GM18858 (cell line): ENCODE measurements around the gene SYTL5.

Experiments
- ATAC-seq: cut with Tn5 transposase; IDR thresholded peaks from one replicate; pipeline ENCODE4 v1.9.1; 2021; ENCODE audit not compliant: unreplicated experiment

SYTL5 gene

DNA sequence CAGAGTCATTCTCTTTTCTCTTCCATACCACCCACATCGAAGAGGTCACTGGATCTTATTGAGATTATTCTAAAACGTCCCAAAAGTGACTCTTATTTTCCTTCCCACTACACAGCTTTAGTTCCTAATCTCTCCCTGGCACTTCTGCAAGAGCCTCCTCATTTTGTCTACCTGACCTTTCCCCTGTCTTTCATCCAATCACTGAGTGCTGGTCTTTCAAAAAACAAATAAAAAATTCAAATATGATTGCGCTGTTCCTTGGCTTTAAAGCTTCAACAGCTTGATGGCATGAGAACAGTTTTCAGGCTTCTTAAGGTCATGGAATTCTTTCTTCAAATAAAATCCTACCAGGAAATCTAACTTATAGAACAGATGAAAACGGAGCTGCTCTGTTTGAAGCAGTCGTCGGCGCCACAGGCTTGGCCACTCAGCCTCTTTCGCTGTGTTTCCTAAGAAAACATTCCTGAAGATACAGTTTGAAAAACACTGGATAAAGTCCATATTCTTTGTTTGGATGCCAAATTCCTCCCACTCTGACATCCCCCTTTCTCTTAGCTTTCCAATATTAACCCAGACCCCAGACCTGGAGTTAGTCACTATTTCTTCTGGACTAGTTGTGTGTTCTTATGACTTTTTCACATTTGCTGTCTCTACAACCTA is 12.5 kb downstream of the SYTL5 start:
- no peak for ATAC-seq

DNA sequence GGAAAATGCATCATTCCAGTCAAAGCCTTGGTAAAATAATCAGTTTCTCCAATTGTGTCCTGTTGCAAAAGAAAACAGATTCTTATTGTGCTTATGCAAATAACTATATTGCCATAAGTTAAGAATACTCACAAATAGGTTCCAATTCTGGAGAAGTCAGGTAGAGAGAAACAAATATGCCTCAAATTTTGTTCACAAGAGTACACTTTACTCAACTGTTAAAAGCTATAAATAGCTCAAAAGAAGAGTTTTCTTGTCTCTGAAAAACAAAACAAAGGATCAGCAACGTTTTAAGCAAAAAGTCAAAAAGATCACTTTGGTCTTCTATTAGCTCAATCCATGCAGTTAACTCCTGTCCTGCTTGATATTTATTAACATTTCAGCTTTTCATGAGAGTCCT is 21.9 kb downstream of the SYTL5 start:
- no peak for ATAC-seq

DNA sequence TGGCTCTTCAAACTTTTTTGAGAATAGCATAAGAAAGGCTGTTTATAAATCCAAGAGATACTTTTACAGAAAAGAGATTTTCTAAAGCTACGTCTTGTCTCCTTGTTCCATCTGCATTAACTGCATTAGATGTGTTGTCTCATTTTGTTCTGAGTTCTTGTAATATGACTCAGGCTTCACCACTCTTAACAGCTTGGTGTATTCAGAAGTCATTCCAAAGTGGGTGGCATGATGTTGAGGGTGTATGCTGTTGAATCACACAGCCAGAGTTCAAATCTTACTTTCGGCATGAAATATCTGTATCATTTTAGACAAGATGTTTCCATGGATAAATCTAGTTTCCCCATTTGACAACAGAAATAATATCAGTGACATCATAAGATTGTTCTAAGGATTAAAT is 30.1 kb downstream of the SYTL5 start:
- no peak for ATAC-seq

DNA sequence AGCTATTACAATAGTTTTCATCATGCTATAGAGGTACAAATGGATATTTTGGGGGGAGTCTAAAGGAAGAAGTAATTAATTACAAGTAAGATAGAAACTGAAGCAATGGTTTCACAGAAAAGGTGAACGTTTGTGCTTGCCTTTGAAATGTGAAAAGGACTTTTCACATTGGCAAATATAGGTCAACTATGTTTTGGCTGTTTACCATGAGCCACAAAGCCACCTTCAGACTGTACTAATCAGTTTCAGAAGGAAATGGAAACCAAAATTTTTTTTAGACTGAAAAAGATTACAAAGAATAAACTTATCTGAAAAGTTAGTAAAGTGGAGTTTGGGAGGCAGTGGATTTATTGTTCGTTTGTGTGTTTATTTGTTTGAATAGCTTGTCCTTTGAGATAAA is 32.1 kb downstream of the SYTL5 start:
- ATAC-seq: no peak

DNA sequence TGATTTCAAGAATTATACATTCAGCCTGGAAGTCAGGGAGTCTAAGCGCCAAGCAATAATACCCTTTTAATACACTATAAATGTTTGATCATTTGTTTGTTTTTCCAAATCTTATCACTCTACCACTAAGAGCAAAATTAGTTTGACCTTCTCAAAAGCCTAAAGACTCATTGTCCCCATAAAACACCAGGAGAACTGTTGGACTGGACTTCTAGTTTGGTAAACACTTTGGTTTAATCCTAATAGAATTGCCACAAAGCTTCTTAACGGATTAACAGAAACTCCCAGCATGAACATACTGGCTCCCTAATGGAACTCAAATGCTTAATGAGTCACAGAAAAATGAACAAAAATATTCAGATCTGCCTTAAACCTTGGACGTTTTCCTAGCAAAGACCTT is 34.9 kb downstream of the SYTL5 start:
- ATAC-seq: no peak

DNA sequence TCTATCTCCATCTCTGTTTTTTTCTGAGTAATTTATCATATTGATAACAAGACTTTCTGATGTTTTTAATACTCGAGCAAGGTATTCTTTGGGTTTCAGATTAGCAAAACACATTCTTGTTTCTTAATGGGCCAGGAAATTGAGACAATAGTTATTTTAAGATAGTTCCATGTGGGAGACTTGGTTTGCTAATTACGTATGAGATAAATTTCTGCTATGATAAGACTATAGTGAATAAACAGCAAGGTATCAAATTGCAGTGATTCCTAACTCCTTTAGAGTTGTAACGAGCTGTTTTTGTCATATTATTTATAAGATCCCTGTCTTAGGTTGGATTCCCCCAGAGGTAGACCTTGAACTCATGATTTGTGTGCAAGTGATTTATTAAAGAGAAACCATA is 38.3 kb downstream of the SYTL5 start:
- no peak for ATAC-seq

DNA sequence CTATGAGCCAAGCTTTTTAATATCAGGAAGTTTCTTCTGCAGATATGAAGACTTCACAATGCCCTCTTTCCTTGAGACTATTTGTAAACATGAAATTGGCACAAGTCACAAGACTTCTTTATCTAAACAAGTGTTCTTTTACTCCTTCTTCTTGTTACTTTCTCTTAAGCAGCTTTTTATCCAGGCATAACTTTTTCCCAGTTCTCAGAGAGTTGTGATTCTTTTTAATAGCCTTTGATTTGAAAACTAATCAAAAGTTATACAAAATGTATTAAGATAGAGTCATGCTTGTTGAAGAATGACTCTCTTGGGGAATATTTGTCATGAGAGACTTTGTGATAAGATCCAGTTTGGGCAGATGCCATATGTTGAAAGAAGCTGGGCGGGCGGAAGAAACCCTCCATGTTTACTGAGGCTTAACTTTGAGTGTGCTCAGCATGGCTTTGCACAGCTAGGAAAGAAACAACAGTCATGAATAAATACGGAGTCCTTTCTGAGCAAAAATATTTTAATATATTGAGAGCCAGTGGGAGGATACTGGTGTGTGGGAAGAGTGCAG is 39.3 kb downstream of the SYTL5 start:
- no peak for ATAC-seq

DNA sequence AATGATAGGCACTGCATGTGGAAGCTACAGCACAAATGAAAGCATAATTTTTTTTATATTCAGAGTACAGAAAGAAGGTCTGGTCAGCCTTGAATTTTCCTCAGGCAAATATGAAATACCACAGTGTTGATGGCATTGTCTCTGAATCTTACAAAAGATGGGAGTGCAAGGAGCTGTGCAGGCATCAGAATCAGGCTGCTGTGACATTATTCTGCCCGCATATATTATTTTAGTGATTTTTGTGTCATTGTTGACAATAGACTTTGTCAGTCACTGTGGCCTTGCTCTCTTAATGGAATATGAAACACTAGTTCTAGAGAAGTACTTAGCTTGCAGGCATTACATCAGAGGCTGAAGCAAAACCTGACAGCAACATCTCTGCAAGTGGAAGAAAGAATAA is 42.5 kb downstream of the SYTL5 start:
- ATAC-seq: no peak

DNA sequence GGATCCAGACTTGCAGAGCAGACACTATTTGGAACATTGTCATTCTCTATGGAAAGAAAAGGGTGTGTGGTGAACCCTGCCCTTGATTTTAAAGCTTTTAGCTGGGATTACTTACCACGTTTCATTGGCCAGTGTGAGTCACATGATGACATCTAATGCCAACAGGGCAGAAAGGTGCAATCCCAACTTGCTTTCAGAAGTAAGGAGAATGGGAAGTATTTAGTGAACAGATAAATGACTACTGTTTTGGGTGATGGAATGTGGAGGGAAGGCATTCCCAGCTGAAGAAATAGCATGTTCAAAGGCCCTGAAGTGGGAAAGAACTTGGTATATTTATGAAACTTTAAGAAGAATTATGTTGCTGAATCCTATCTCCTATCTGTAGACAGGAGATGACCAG is 44.5 kb downstream of the SYTL5 start:
- no peak for ATAC-seq

DNA sequence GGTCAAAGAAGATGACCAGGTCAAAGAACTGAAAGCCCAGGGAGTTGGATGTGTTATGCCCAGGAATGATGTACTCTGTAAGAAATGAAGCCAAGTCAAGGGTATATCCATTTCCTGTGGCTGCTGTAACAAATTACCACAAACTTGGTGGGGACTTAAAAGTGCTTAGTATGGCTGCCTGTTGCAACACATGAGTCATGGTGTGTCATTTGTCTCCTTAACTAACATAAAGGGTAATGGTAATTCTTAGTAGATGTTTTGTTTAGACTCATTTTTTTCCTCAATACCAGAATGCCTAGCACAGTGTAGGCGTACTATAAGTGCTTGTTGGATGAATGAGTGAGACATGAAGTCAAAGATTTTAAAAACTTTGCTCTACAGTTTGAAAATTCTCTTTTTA is 45.7 kb downstream of the SYTL5 start:
- ATAC-seq: no peak

DNA sequence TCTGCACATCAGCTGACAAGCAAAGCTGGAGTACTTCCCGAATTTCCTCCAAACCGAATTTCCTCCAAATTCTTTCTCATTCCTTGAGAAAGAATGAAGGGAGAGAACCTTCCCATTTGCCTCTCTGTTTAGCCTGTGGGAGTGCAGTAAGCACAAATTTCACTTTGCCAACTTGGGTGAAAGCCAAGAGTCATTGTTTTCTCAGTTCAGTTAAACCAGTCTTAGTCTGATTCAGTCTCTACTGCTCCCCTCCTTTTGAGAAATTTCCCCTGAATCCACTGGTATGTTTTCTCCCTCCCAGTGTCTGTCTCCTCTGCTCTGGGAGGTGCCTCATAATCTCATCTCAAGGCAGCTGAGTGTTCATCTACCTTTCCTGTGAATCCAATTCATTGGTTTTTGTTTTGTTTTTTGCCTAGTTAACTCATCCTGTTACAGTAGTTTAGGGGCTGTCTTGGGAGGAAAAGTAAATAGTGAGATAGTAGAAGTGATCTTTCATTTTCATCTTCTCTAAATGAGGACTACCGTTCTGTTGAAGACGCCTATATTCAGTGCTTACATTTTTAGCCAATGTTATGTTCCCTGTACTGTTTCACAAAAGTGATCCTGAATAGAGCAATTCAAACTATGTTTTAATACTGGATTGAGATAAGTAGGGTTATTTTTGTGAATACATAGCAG is 49.0 kb downstream of the SYTL5 start:
- ATAC-seq: no peak

DNA sequence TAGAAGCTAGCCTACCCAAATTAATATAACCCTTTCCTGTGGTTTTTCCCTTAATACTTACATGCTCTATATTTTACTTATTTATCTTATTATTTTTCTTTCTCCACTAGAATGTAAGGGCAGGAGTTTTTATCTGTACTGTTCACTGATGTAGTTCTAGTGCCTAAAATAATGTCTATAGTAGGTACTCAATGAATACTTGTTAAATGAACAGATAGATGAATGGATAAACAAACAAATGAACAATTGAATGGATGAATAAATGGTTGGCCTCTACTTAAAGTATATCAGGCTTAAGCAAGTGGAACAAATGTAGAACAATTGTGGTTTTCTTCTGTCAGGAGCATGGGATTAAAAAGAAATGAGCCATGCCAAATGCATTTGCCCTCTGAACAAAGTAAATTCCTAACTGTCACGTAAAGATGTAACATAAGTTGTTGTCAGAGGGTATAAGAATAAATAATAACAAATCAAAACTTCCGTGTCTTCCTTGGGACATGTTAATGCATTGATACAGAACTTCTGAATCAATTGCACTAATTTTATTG is 54.1 kb downstream of the SYTL5 start:
- ATAC-seq: no peak

DNA sequence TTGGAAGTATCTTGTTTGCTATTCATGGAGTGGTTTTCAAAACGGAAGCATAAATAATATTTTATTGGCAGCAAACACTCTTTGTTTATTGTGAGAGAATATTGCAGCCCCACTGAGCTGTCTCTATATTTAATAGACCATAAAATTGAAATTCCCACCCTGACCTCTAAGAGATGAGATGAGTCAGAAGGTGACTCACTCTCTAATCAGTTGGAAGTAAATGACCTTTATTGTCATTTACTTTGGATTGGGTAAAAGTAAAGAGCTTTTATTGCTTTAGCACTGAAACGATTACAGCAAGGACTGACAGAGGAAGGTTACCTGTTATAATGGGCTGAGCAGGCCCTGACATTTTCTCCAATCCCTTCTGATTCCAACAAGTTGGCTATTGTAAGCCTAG is 55.0 kb downstream of the SYTL5 start:
- ATAC-seq: no peak

DNA sequence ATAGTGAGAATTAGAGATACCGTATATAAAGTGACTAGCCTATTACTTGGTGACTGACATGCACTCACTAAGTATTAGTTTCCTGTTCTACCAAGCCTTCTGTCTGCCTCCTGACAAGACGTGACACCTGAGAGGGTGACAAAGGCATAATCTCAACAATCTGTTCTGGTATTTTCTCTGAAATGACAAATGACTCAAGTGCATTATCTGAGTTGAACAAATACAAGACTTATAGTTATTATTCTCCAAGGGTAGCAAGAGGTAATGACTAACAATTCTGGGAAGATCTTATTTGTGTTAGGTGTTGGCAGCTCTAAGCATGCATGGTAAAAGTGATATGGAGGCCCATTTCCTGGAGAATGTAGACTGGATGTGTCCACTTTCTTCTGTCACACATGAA is 60.6 kb downstream of the SYTL5 start:
- ATAC-seq: no peak

DNA sequence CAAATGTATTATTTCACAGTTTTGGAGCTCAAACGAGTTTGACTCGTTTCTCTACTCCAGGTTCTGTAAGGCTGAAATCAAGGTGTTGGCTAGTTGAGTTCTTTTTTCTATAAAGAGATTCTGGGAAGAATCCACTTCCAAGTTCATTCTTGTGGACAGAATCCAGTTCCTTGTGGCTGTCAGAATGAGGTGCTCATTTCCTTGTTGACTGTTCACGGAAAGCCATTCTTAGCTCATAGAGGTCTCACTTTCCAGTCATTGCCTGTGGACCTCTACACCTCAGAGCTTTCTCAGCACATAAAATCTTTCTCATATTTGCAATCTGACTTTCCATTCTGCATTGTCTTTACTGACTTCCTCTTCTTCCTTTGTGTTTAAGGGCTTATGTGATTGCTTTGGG is 62.9 kb downstream of the SYTL5 start:
- no peak for ATAC-seq

DNA sequence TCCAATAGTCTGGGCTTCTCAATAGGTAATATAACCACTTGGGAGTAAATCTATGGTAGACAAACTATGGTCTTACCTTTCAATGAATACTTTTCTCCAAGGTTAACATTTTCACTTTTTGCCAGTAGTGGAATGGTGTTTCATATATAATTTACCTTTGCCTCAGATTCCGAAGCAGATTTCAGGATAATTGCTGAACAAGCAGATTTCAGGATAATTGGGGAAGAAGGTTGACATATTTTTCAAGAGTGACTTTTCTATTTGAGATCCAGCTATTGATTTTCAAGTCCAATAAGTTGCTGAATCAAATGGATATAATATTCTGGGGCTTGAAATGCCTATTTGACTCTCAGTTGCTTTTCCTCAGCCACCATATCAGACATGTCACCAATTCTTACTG is 63.6 kb downstream of the SYTL5 start:
- ATAC-seq: no peak

DNA sequence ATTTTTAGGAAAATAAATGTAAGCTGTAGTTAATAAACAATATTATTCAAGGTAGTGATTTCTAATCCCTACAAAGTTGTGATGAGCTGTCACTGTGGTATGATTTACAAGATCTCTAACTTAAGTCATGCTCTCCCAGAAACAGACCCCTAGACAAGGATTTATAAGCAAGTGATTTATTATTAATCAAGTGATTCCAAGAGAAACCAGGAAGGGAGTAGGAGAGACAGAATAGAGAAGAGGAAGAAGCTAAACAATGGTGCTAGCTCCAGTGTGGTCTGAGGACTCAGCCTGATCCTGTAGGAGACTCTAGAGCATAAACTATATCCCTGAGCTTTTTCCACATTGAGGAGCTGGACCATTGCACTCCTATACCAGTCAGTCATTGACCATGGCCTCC is 73.1 kb downstream of the SYTL5 start:
- no peak for ATAC-seq

DNA sequence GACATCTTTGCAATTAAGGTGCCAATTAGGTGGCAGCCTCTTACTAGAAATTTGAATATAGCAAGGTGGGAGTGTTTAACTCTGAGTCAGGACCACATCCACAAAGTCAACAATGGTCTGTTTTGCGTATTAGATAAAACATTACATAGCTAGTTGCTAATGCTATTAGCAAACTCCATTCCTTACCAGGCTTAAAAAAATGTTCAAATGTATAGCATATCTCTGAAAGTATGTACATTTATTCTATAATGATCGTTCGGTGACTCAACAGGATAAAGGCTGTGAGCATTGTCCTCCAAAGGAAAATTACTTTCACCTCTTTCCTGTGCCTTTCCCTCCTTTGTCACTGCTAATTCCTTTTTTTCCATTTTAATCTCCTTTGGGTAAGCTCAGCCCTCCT is 74.5 kb downstream of the SYTL5 start:
- no peak for ATAC-seq

DNA sequence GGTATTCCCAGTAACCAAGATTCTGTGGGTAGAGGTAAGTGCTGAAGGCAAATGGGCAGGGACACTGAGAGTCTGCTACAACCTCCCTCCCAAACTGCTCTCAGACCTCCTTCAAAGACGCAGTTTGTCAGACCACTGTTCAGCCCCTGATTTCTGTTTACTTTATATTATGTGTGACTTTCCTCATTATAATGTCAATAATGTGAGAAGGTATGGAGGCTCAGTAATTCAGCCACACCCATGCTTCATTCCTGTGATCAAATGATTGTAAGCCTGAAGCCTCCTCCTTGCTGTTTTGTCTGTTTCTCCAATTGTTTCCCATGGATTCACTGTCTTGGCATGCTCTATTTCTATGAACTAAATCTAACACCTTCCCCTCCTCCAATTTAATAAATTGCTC is 75.6 kb downstream of the SYTL5 start:
- ATAC-seq: no peak

DNA sequence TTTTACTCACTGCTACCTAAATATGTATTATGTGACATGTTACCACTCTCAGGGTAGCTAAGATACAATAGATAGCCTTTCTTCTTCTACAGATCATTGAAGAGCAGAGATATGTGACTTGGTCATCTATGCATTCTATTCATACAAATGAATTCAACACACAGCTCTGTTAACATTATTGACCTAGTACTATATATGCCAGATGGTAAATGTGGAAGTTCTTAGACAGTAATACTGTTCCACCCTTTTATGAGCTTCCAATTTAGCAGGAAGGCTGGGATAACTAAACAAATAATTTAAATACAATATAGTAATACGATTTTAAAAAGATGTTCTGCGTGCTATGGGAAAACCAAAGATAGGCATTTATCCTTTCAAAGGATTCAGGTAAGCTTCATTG is 76.0 kb downstream of the SYTL5 start:
- no peak for ATAC-seq

DNA sequence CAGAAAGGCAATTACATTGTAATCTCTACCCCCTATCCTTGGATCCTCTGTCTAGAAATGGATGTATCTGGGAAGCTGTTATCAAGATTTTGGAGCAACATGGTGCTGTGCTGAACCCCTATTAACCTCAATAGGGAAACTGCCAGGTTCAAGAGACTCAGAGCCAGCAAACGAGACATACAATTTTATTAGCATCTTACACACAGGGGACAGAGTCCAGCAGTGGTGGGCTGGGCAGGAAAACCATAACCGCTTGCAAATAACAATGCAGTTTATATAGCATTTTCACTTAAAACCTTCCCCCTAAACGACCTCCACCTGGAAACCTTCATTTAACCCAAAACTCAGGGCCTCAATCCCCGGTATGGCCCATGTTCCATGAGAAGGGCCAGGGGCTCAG is 79.5 kb downstream of the SYTL5 start:
- no peak for ATAC-seq

DNA sequence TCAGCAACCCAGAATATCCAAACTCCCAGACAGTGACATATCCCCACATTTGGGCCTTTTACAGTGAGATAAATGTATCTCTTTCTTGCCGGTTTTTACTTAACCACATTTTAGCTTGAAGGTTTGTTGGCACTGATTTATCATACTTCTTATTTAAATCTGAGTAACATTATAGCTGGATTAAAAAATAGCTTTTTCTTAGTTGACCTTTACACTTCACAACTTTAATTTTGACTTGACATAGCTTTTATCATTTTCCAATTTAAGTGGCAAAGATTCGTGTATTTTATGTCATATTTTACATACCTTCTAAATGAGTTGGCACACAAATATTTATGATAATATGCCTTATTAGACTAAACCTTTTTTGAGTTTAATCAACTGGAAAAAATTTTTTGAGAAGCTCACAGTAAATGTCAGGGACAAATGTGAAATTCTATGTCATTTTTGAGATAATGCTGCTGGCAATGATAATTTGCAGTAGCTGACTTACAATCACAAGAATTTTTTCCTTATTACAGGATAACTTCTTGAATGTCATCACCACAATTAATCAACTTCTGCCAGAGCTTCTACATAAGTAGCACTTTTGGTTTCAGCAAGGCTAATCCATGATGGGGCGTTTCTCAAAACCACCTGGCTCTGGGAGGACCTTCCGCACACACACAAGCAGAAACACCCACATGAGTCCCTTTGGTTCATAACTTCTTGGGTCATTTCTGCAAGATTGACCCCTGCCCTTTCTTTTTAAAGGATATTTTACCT is 80.3 kb downstream of the SYTL5 start:
- no peak for ATAC-seq
